A549 (cell line): ENCODE results near the gene ADSL. TPM values are rescaled to one million over a fixed set of nuclear protein-coding genes. Genes with fewer than 3 reads are reported as not detected.
"Not testable (repeated sequence)": the region's sequence is repeated elsewhere in the genome, so short reads cannot be mapped to it uniquely, and the experiment has no call there.

Source experiments
- ATAC-seq, 2 experiments: fragments of 200-7000 bp in 1 of 2; fragments of >200 bp in 1 of 2; cut with Nextera tagmentation in 1 of 2; cut with Tn5 transposase in 1 of 2; 3 replicates each; pipeline versions ENCODE4 v1.8.0 to v1.9.1; 2018 to 2020; ENCODE audit warnings: mild to moderate bottlenecking in 1 of 2, moderate library complexity in 1 of 2
- CTCF ChIA-PET: fragments of 300-600 bp; sonication (Branson Sonifier 250); formaldehyde crosslinking; extraction: SDS; loops from one replicate; lab custom pipeline; 2021; ENCODE audit warnings: antibody characterized with exemption, inconsistent platforms; lab: Yijun Ruan, JAX
- POLR2A ChIA-PET: fragments of 350-600 bp; formaldehyde crosslinking; extraction: SDS; loops from one replicate; lab custom pipeline; 2021; ENCODE audit warnings: antibody characterized with exemption, inconsistent platforms; lab: Yijun Ruan, JAX
- DNase-seq, 2 experiments: peaks; one replicate each; pipeline versions ENCODE4 v3.0.0 to v3.0.0-alpha.2; 2011 to 2016; ENCODE audit warnings: low read depth in 1 of 2, low spot score in 1 of 2
- FAIRE-seq: peaks from 2 replicates; lab custom pipeline; 2011; peaks lifted over from hg19 to GRCh38; lab: Jason Lieb, UNC
- H3K27ac ChIP-seq, 2 experiments: fragments of >200 bp; sonication (Bioruptor Twin); formaldehyde crosslinking; 3 replicates each; pipeline ENCODE4 v1.5.1; 2016 to 2017
- H3K4me1 ChIP-seq: fragments of >200 bp; sonication (Bioruptor Twin); formaldehyde crosslinking; 3 replicates; pipeline ENCODE4 v1.6.1; 2016
- H3K4me2 ChIP-seq: fragments of >200 bp; sonication (Bioruptor Twin); formaldehyde crosslinking; 3 replicates; pipeline ENCODE4 v1.6.1; 2016
- H3K4me3 ChIP-seq: fragments of >200 bp; sonication (Bioruptor Twin); formaldehyde crosslinking; 3 replicates; pipeline ENCODE4 v1.5.1; 2016
- H3K9me3 ChIP-seq: fragments of >200 bp; sonication (Bioruptor Twin); formaldehyde crosslinking; 3 replicates; pipeline ENCODE4 v1.6.1; 2016
- BHLHE40 ChIP-seq: IDR thresholded peaks from 2 replicates; pipeline ENCODE4 v1.6.1; 2012; ENCODE audit warnings: low read depth, low read length, inconsistent platforms
- CHD2 ChIP-seq: fragments of 150-350 bp; IDR thresholded peaks from 2 replicates; pipeline ENCODE4 v1.6.1; 2014; ENCODE audit warnings: low read length; ENCODE audit not compliant: partially characterized antibody
- EHMT2 ChIP-seq: fragments of 200-600 bp; sonication (generic); IDR thresholded peaks from 2 replicates; pipeline ENCODE4 v1.6.1; 2016; ENCODE audit warnings: antibody characterized with exemption, low read depth, mild to moderate bottlenecking, moderate library complexity
- EP300 ChIP-seq, 2 experiments: fragments of >200 bp; sonication (Bioruptor Twin); formaldehyde crosslinking; IDR thresholded peaks; 2 replicates in 1 of 2; 3 replicates in 1 of 2; pipeline ENCODE4 v1.6.1; 2016 to 2017
- FOXS1 ChIP-seq: fragments of 250-450 bp; sonication (Bioruptor Pico); IDR thresholded peaks from 2 replicates; pipeline ENCODE4 v1.5.0; 2020; ENCODE audit warnings: mild to moderate bottlenecking, moderate library complexity
- HEYL ChIP-seq: fragments of 250-450 bp; sonication (Bioruptor Pico); IDR thresholded peaks from 2 replicates; pipeline ENCODE4 v1.8.0; 2021; ENCODE audit warnings: mild to moderate bottlenecking, moderate library complexity
- HOXB13 ChIP-seq: fragments of 250-450 bp; sonication (Bioruptor Pico); IDR thresholded peaks from 2 replicates; pipeline ENCODE4 v1.5.0; 2020; ENCODE audit warnings: low read depth, mild to moderate bottlenecking, moderate library complexity
- KDM1A ChIP-seq: fragments of 200-600 bp; sonication (generic); IDR thresholded peaks from 2 replicates; pipeline ENCODE4 v1.6.1; 2016; ENCODE audit warnings: low read depth, mild to moderate bottlenecking
- MAZ ChIP-seq: fragments of 150-350 bp; IDR thresholded peaks from 2 replicates; pipeline ENCODE4 v1.6.1; 2014; ENCODE audit warnings: antibody characterized with exemption, low read depth, low read length, borderline replicate concordance
- MYC ChIP-seq: IDR thresholded peaks from 2 replicates; pipeline ENCODE4 v1.6.1; 2012; ENCODE audit warnings: mild to moderate bottlenecking, inconsistent platforms, low read length, improper control_type of control experiment, borderline replicate concordance
- NPAS2 ChIP-seq: fragments of 250-450 bp; sonication (Bioruptor Pico); IDR thresholded peaks from 2 replicates; pipeline ENCODE4 v1.8.0; 2022; ENCODE audit warnings: mild to moderate bottlenecking, moderate library complexity, borderline replicate concordance
- NR3C1 ChIP-seq: fragments of >200 bp; sonication (Bioruptor Twin); formaldehyde crosslinking; IDR thresholded peaks from 3 replicates; pipeline ENCODE4 v1.6.1; 2017
- PBX3 ChIP-seq: IDR thresholded peaks from 2 replicates; pipeline ENCODE4 v1.6.1; 2012
- POLR2A ChIP-seq: IDR thresholded peaks from 2 replicates; pipeline ENCODE4 v1.6.1; 2012; ENCODE audit warnings: mild to moderate bottlenecking, low read length
- POLR2AphosphoS2 ChIP-seq: conservative IDR thresholded peaks from 2 replicates; pipeline ENCODE4 v1.6.1; 2012; ENCODE audit warnings: low read length, improper control_type of control experiment, inconsistent platforms
- RNF2 ChIP-seq: fragments of 200-600 bp; sonication (generic); IDR thresholded peaks from 2 replicates; pipeline ENCODE4 v1.6.1; 2016; ENCODE audit warnings: low read depth, mild to moderate bottlenecking, antibody characterized with exemption, moderate library complexity, borderline replicate concordance
- SMC3 ChIP-seq: fragments of >200 bp; sonication (Bioruptor Twin); formaldehyde crosslinking; IDR thresholded peaks from 3 replicates; pipeline ENCODE4 v1.6.1; 2018; ENCODE audit warnings: inconsistent platforms
- TP53 ChIP-seq: fragments of 250-450 bp; sonication (Bioruptor Pico); IDR thresholded peaks from 2 replicates; pipeline ENCODE4 v1.5.0; 2021; ENCODE audit warnings: mild to moderate bottlenecking, moderate library complexity
- ZFP36 ChIP-seq: fragments of 450-650 bp; IDR thresholded peaks from 2 replicates; pipeline ENCODE4 v1.6.1; 2014; ENCODE audit warnings: borderline replicate concordance; ENCODE audit not compliant: partially characterized antibody
- WGBS: methylation state at CpG from one replicate; pipeline ENCODE4 v1.1.6; 2017; ENCODE audit errors: missing lambda C conversion rate; 5-methylcytosine and 5-hydroxymethylcytosine counted together
- polyA plus RNA-seq, 4 experiments: library from polyadenylated mRNA; depleted of rRNA in 3 of 4; stranded (reverse); fragments of >200 nt; fragmentation: RNase III in 1 of 4; extraction: RNeasy Plus Mini Kit Qiagen cat#74134 plus additional on column Dnase treatment in 1 of 4; gene quantifications; 2 replicates in 3 of 4; 3 replicates in 1 of 4; pipeline ENCODE4 v1.2.3, GENCODE V29; 2011 to 2017
- TF ChIP-seq, protein P1 (sequence below): fragments of 450-650 bp; IDR thresholded peaks from 2 replicates; pipeline ENCODE4 v1.6.1; 2014; ENCODE audit warnings: antibody characterized with exemption
- TF ChIP-seq, protein P2 (sequence below): fragments of 150-350 bp; IDR thresholded peaks from 2 replicates; pipeline ENCODE4 v1.6.1; 2014; ENCODE audit warnings: low read depth, mild to moderate bottlenecking, low read length

Gene ADSL
- polyA plus RNA-seq, 2 of the 4 experiments (the other 2 are of a cell fraction) = 85.6 to 126 TPM

DNA sequence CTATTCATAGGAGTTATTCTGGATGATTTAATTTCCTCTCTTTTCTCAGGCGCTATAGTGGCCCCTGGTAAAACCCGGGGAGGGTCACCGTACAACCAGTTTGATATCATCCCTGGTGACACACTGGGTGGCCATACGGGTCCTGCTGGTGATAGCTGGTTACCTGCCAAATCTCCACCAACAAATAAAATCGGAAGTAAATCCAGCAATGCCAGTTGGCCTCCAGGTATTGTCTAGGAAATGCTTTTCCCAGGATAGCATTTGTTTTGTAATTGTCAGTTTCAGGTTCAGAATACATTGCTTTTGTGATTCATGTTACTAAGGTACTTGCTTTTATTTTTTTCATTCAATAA lies 35.6 kb upstream of the ADSL start:
- POLR2A ChIA-PET = no interaction called here
- no peak for ATAC-seq

GRCh38 chr22:40311646-40312045 lies 34.7 kb upstream of the ADSL start:
- 95% methylated on average over 12 of the region's 12 CpGs for WGBS
- FAIRE-seq, H3K9me3 ChIP-seq, DNase-seq, H3K4me3 ChIP-seq, H3K4me1 ChIP-seq, CTCF ChIA-PET, POLR2A ChIA-PET, H3K4me2 ChIP-seq, H3K27ac ChIP-seq, ATAC-seq: not testable (repeated sequence)

More for the DNA sequence above, 35.6 kb upstream of the ADSL start:
- Histone ChIP-seq H3K27ac (no peak overlapping the region), H3K9me3 (no peaks in the 10 kb centered on the region), H3K4me2 (no peak overlapping the region), H3K4me1 (no peaks in the 10 kb centered on the region), H3K4me3 (no peak overlapping the region)
- WGBS = 94% methylated on average over 5 of the region's 5 CpGs
- DNase-seq (no peak), FAIRE-seq (no peak)
- CTCF ChIA-PET = interaction anchor here (0.9 kb wide), 1 partner anchor 21 kb away, joined by 3 read pairs; no protein-coding TSS in a partner anchor
- TF ChIP-seq, protein P1, sequence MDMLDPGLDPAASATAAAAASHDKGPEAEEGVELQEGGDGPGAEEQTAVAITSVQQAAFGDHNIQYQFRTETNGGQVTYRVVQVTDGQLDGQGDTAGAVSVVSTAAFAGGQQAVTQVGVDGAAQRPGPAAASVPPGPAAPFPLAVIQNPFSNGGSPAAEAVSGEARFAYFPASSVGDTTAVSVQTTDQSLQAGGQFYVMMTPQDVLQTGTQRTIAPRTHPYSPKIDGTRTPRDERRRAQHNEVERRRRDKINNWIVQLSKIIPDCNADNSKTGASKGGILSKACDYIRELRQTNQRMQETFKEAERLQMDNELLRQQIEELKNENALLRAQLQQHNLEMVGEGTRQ = no peak
- TF ChIP-seq MAZ (no peak), EP300 (IDR thresholded peaks at IDR 0.05) (no peak), HEYL (CRISPR knock-in tag) (no peak), EHMT2 (no peak), PBX3 (no peak), POLR2A (no peak), FOXS1 (CRISPR knock-in tag) (no peak), CHD2 (no peak), BHLHE40 (no peak), HOXB13 (CRISPR knock-in tag) (no peak), ZFP36 (no peak), NPAS2 (no peak), MYC (no peak), RNF2 (no peak), NR3C1 (no peak)

GRCh38 chr22:40312050-40312449 lies 34.2 kb upstream of the ADSL start:
- no peak for FAIRE-seq
- WGBS = 88% methylated on average over 2 of the region's 2 CpGs
- no peak for DNase-seq
- ChIA-PET POLR2A (no interaction called here), CTCF (no interaction called here)
- no peak overlapping the region for H3K4me3 ChIP-seq
- ATAC-seq = no peak
- no peak overlapping the region for H3K27ac ChIP-seq
- no peaks in the 10 kb centered on the region for H3K4me1 ChIP-seq
- H3K9me3 ChIP-seq = no peaks in the 10 kb centered on the region
- TF ChIP-seq KDM1A (no peak), POLR2AphosphoS2 (no peak), TP53 (no peak), SMC3 (no peak)
- TF ChIP-seq, protein P2, sequence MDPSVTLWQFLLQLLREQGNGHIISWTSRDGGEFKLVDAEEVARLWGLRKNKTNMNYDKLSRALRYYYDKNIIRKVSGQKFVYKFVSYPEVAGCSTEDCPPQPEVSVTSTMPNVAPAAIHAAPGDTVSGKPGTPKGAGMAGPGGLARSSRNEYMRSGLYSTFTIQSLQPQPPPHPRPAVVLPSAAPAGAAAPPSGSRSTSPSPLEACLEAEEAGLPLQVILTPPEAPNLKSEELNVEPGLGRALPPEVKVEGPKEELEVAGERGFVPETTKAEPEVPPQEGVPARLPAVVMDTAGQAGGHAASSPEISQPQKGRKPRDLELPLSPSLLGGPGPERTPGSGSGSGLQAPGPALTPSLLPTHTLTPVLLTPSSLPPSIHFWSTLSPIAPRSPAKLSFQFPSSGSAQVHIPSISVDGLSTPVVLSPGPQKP = no peak
- TF ChIP-seq, protein P1 = no peak
- no peak overlapping the region for H3K4me2 ChIP-seq
